ENCODE results near the gene TMEM204. TPM values are rescaled to one million over a fixed set of nuclear protein-coding genes. Genes with fewer than 3 reads are reported as not detected.
A peak's percentile ranks its signal among the peaks of the same experiment; 100 is the strongest.

The TMEM204 gene
- total and polyA plus RNA-seq, 8 donors: 2.4 to 9.8 (median 5.0) TPM

DNA sequence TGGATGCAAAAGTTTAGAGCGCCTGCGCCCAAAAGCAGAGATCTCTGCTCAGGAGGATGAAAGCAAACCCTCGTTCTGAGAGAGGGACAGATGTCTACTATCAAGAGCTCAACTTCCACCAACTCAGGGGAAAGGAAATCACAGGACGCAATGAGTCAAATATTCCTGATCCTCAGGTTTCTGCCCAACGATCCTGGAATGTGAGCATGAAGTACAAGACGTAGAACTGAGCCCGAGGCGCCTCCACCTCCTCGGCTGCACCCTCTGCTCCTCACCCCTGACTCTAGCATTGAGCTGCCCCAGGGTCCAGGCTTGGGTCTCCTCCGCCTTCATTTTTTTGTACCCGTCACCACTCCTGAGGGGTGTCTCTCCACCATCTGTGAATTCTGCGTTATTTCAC lies 63.0 kb downstream of the TMEM204 start:
- TF ChIP-seq, protein P1, sequence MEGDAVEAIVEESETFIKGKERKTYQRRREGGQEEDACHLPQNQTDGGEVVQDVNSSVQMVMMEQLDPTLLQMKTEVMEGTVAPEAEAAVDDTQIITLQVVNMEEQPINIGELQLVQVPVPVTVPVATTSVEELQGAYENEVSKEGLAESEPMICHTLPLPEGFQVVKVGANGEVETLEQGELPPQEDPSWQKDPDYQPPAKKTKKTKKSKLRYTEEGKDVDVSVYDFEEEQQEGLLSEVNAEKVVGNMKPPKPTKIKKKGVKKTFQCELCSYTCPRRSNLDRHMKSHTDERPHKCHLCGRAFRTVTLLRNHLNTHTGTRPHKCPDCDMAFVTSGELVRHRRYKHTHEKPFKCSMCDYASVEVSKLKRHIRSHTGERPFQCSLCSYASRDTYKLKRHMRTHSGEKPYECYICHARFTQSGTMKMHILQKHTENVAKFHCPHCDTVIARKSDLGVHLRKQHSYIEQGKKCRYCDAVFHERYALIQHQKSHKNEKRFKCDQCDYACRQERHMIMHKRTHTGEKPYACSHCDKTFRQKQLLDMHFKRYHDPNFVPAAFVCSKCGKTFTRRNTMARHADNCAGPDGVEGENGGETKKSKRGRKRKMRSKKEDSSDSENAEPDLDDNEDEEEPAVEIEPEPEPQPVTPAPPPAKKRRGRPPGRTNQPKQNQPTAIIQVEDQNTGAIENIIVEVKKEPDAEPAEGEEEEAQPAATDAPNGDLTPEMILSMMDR (IDR thresholded peaks at IDR 0.05): no peak
- Histone ChIP-seq H3K27ac (no peak overlapping the region), H3K9me3 (no peaks in the 10 kb centered on the region), H3K4me3 (no peak overlapping the region), H3K27me3 (no peaks in the 10 kb centered on the region), H3K4me1 (no peaks in the 10 kb centered on the region), H3K36me3 (peaks cover 0 to under 1% (median 0%) of the 10 kb centered on the region in 3 donors)
- ATAC-seq (no peak), FAIRE-seq (no peak), DNase-seq (peak in 1 of 6 donors; percentile 18)
- WGBS, 2 donors: 91 to 93% methylated on average over 12 of the region's 12 CpGs
- intact Hi-C loops (cut with DNase I): no loop called here

DNA sequence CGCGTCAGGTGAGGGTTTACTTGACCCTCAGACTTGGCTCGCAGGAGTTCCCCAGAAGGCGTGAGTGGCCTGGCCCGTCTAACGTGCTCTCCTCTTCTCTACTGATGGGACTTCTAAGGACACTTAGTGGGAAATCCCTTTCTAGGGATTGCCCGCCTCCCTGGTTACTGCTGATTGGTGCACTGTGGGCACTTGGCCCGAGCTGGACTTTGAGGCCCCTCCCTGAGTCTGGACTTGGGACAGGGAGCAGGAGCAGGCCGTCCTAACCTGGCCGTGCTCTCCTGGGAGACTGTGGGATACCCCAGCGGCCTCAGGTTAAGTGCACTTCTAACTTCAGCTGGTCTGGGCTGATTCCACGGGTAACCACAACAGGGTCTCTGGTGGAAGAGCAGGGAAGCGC lies 63.7 kb downstream of the TMEM204 start:
- peaks cover 0 to 4% (median 0%) of the 10 kb centered on the region in 3 donors for H3K36me3 ChIP-seq
- no peak overlapping the region for H3K27ac ChIP-seq
- no peaks in the 10 kb centered on the region for H3K9me3 ChIP-seq
- FAIRE-seq (no peak), ATAC-seq (no peak), DNase-seq (no peak)
- no peak overlapping the region for H3K4me3 ChIP-seq
- WGBS, 2 donors: 90 to 92% methylated on average over 13 of the region's 13 CpGs
- H3K4me1 ChIP-seq: no peaks in the 10 kb centered on the region
- intact Hi-C loops (cut with DNase I): no loop called here
- no peaks in the 10 kb centered on the region for H3K27me3 ChIP-seq
- TF ChIP-seq, protein P1 (IDR thresholded peaks at IDR 0.05): no peak

DNA sequence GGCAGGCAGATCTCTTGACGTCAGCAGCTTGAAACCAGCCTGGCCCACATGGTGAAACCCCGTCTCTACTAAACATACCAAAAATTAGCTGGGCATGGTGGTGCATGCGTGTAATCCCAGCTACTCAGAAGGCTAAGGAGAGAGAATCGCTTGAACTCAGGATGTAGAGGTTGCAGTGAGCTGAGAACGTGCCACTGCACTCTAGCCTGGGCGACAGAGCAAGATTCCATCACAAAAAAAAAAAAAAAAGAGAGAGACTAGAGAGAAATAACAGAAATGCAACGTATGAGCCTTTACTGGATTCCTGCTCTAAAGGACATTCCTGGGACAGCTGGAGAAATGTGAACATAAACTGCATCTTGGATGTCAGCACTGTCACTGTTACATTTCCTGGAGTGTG lies 67.6 kb downstream of the TMEM204 start:
- WGBS, 2 donors: 86 to 89% methylated on average over 7 of the region's 7 CpGs
- Histone ChIP-seq H3K4me1 (no peaks in the 10 kb centered on the region), H3K9me3 (no peaks in the 10 kb centered on the region), H3K27ac (no peak overlapping the region), H3K4me3 (no peak overlapping the region), H3K36me3 (peaks cover 0 to 4% (median 0%) of the 10 kb centered on the region in 3 donors), H3K27me3 (no peaks in the 10 kb centered on the region)
- intact Hi-C loops (cut with DNase I): no loop called here
- TF ChIP-seq, protein P1 (IDR thresholded peaks at IDR 0.05): no peak
- ATAC-seq (no peak), DNase-seq (no peak), FAIRE-seq (no peak)

DNA sequence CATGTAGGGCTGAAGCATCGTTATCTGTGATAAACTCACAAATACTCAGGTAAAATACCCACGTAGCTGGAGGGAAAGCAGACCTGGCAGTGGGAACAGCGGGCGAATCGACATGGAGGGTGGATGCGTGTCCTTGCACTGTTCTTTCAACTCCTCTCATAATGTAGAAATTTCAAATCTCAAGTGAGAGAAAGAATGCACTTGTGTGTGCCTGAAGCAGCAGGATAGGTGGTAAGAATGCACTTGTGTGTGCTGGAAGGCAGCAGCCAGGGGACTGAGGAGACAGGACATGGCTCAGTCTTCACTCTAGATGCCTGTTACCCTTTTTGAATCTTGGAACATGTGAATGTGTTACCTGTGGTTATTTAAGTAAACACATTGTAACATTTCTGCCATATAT lies 68.0 kb downstream of the TMEM204 start:
- Histone ChIP-seq H3K9me3 (no peaks in the 10 kb centered on the region), H3K27me3 (no peaks in the 10 kb centered on the region), H3K27ac (no peak overlapping the region), H3K36me3 (peaks cover 0 to 4% (median 0%) of the 10 kb centered on the region in 3 donors), H3K4me3 (no peak overlapping the region), H3K4me1 (no peaks in the 10 kb centered on the region)
- TF ChIP-seq, protein P1 (IDR thresholded peaks at IDR 0.05): no peak
- no peak for FAIRE-seq
- intact Hi-C loops (cut with DNase I): no loop called here
- DNase-seq: peak in 1 of 6 donors; percentile 6
- 91 to 92% methylated on average over 6 of the region's 6 CpGs for whole genome bisulfite sequencing, 2 donors
- no peak for ATAC-seq

DNA sequence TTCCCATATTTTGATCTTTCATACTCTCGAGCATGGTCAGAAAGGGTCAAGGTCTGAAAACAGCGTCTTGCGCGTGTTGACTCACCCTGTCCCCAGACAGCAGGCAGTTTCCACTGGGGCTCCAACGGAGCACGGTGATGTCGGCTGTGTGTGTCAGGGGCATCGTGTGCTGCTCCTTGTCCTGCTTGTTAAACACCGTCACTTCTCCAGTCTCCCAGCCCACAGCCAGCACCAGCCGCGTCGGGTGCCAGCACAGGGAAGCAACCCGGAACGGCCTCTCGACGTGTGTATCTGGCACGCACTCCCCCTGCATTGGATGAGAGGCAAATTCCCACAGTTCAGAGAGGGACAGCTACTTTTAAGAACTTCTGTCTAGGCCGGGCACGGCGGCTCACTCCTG lies 68.8 kb downstream of the TMEM204 start:
- intact Hi-C loops (cut with DNase I): no loop called here
- TF ChIP-seq, protein P1 (IDR thresholded peaks at IDR 0.05): no peak
- no peak for ATAC-seq
- H3K27ac ChIP-seq: no peak overlapping the region
- no peak for FAIRE-seq
- no peaks in the 10 kb centered on the region for H3K9me3 ChIP-seq
- peaks cover 0 to 9% (median 0%) of the 10 kb centered on the region in 3 donors for H3K36me3 ChIP-seq
- H3K4me1 ChIP-seq: no peaks in the 10 kb centered on the region
- H3K27me3 ChIP-seq: no peaks in the 10 kb centered on the region
- 92 to 93% methylated on average over 20 of the region's 20 CpGs for WGBS, 2 donors
- DNase-seq: no peak
- no peak overlapping the region for H3K4me3 ChIP-seq

Other genes starting within 250 kb of the TMEM204 start
- gene UBE2I, start 224.0 kb upstream of the TMEM204 start, total RNA-seq: 10 to 100 TPM; 30.0 to 57.9 (median 36.1) TPM
- 10 to 100 TPM; 35.3 to 42.0 TPM for gene UBE2I, start 224.0 kb upstream of the TMEM204 start, polyA plus RNA-seq
- gene BAIAP3, start 200.0 kb upstream of the TMEM204 start, total RNA-seq: 10 to 100 TPM in 3 of 6 donors, 1 to 10 TPM in 3; 2.1 to 13.1 (median 9.4) TPM
- gene BAIAP3, start 200.0 kb upstream of the TMEM204 start, polyA plus RNA-seq: 100 to 1,000 TPM in 1 of 2 donors, 10 to 100 TPM in 1; 47.4 to 110 TPM
- 10 to 100 TPM; 22.2 to 32.3 (median 29.4) TPM for gene TSR3, start 181.8 kb upstream of the TMEM204 start, total RNA-seq
- 10 to 100 TPM; 34.1 to 40.9 TPM for gene TSR3, start 181.8 kb upstream of the TMEM204 start, polyA plus RNA-seq
- 10 to 100 TPM; 28.0 to 51.5 (median 36.2) TPM for gene GNPTG, start 181.7 kb upstream of the TMEM204 start, total RNA-seq
- gene GNPTG, start 181.7 kb upstream of the TMEM204 start, polyA plus RNA-seq: 10 to 100 TPM; 58.2 to 75.3 TPM
- gene UNKL, start 119.0 kb upstream of the TMEM204 start, total RNA-seq: 10 to 100 TPM in 3 of 6 donors, 1 to 10 TPM in 3; 4.4 to 22.1 (median 10.2) TPM
- gene UNKL, start 119.0 kb upstream of the TMEM204 start, polyA plus RNA-seq: 10 to 100 TPM in 1 of 2 donors, 1 to 10 TPM in 1; 7.6 to 15.2 TPM
- gene UQCC4, start 112.9 kb upstream of the TMEM204 start, total RNA-seq: 1 to 10 TPM; 2.2 to 4.7 (median 4.3) TPM
- 10 to 100 TPM in 1 of 2 donors, 1 to 10 TPM in 1; 8.3 to 14.4 TPM for gene UQCC4, start 112.9 kb upstream of the TMEM204 start, polyA plus RNA-seq
- under 1 TPM in 2 of 6 donors, not detected in 4; 0.16 to 0.23 TPM for gene PERCC1, start 102.6 kb upstream of the TMEM204 start, total RNA-seq
- not detected for gene PERCC1, start 102.6 kb upstream of the TMEM204 start, polyA plus RNA-seq
- gene CCDC154, start 89.1 kb upstream of the TMEM204 start, total RNA-seq: 1 to 10 TPM in 3 of 6 donors, under 1 TPM in 3; 0.59 to 3.2 (median 1.2) TPM
- gene CCDC154, start 89.1 kb upstream of the TMEM204 start, polyA plus RNA-seq: 1 to 10 TPM; 7.7 to 7.8 TPM
- gene CLCN7, start 58.6 kb upstream of the TMEM204 start, total RNA-seq: 10 to 100 TPM; 31.0 to 56.1 (median 34.3) TPM
- gene CLCN7, start 58.6 kb upstream of the TMEM204 start, polyA plus RNA-seq: 10 to 100 TPM; 41.9 to 91.2 TPM
- not detected for gene PTX4, start 44.7 kb upstream of the TMEM204 start, total RNA-seq
- not detected for gene PTX4, start 44.7 kb upstream of the TMEM204 start, polyA plus RNA-seq
- 10 to 100 TPM; 11.7 to 22.9 (median 17.5) TPM for gene TELO2, start 40.3 kb upstream of the TMEM204 start, total RNA-seq
- 10 to 100 TPM; 65.9 to 98.7 TPM for gene TELO2, start 40.3 kb upstream of the TMEM204 start, polyA plus RNA-seq
- gene IFT140, start 78.4 kb downstream of the TMEM204 start, total RNA-seq: 10 to 100 TPM in 5 of 6 donors, 1 to 10 TPM in 1; 7.8 to 20.7 (median 10.4) TPM
- gene IFT140, start 78.4 kb downstream of the TMEM204 start, polyA plus RNA-seq: 10 to 100 TPM; 18.3 to 24.3 TPM
- gene CRAMP1, start 78.7 kb downstream of the TMEM204 start, total RNA-seq: 10 to 100 TPM in 1 of 6 donors, 1 to 10 TPM in 5; 4.6 to 13.8 (median 6.7) TPM
- gene CRAMP1, start 78.7 kb downstream of the TMEM204 start, polyA plus RNA-seq: 10 to 100 TPM in 1 of 2 donors, 1 to 10 TPM in 1; 9.0 to 16.2 TPM
- 10 to 100 TPM; 21.7 to 49.3 (median 32.4) TPM for gene JPT2, start 144.6 kb downstream of the TMEM204 start, total RNA-seq
- gene JPT2, start 144.6 kb downstream of the TMEM204 start, polyA plus RNA-seq: 10 to 100 TPM; 13.5 to 22.2 TPM
- gene MAPK8IP3, start 172.5 kb downstream of the TMEM204 start, total RNA-seq: 10 to 100 TPM; 25.5 to 51.8 (median 40.1) TPM
- gene MAPK8IP3, start 172.5 kb downstream of the TMEM204 start, polyA plus RNA-seq: 100 to 1,000 TPM in 1 of 2 donors, 10 to 100 TPM in 1; 94.9 to 244 TPM
- 10 to 100 TPM; 27.4 to 37.8 (median 30.4) TPM for gene NME3, start 237.9 kb downstream of the TMEM204 start, total RNA-seq
- gene NME3, start 237.9 kb downstream of the TMEM204 start, polyA plus RNA-seq: 100 to 1,000 TPM; 232 to 297 TPM
- gene EME2, start 239.1 kb downstream of the TMEM204 start, total RNA-seq: 1 to 10 TPM; 4.7 to 10.0 (median 6.8) TPM
- 10 to 100 TPM; 18.4 to 37.9 TPM for gene EME2, start 239.1 kb downstream of the TMEM204 start, polyA plus RNA-seq
- 10 to 100 TPM; 42.4 to 74.5 (median 54.7) TPM for gene MRPS34, start 239.5 kb downstream of the TMEM204 start, total RNA-seq
- 10 to 100 TPM; 76.0 to 84.1 TPM for gene MRPS34, start 239.5 kb downstream of the TMEM204 start, polyA plus RNA-seq
- gene SPSB3, start 248.9 kb downstream of the TMEM204 start, total RNA-seq: 10 to 100 TPM; 19.2 to 41.3 (median 37.2) TPM
- 100 to 1,000 TPM; 161 to 223 TPM for gene SPSB3, start 248.9 kb downstream of the TMEM204 start, polyA plus RNA-seq
- gene NUBP2, start 249.3 kb downstream of the TMEM204 start, total RNA-seq: 10 to 100 TPM; 20.4 to 42.5 (median 25.6) TPM
- gene NUBP2, start 249.3 kb downstream of the TMEM204 start, polyA plus RNA-seq: 10 to 100 TPM; 55.7 to 58.8 TPM

Data from pancreas (tissue), 10 donors.